ENCODE results near the gene LDLRAP1.
"Not testable (repeated sequence)": the region's sequence is repeated elsewhere in the genome, so short reads cannot be mapped to it uniquely, and the experiment has no call there.

Gene LDLRAP1, protein sequence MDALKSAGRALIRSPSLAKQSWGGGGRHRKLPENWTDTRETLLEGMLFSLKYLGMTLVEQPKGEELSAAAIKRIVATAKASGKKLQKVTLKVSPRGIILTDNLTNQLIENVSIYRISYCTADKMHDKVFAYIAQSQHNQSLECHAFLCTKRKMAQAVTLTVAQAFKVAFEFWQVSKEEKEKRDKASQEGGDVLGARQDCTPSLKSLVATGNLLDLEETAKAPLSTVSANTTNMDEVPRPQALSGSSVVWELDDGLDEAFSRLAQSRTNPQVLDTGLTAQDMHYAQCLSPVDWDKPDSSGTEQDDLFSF

DNA sequence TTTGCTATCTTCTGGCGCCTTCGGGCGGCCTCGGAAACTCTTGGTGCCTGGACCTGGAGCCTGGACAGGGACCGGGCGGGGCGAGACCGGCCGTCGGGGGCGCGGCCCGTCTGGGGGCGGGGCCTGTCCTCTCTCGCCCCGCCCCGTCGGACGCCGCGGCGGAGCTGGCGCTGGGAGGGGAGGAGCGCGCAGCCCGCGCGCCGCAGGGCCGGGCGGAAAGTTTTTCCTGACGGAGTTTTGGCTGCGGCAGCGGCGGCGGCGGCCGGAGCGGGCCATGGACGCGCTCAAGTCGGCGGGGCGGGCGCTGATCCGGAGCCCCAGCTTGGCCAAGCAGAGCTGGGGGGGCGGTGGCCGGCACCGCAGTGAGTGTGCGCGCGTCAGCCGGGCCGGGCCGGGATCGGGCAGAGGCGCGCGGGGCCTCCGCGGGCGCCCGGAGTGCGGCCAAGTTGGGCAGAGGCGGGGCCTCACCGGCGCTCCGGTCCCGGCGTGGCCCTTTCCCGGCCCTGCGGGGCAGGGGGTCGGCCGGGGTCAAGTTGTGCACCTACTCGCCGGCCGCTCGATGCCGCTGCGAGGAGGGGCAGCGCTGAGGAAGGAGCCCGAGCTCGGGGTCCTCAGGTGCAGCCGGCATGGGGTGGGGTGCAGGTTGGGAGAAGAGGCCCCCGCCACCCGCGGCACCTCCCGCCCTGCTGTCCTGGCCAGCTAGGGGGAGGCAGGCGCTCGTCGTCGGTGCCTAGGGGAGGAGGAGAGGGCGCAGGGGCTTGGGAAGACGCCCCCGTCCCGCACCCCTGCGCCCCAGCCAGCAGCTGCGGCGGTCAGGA is at the start of gene LDLRAP1:
Gene LDLRAP1, plus strand, starts transcription at position 182 of the 818 bp plus-strand sequence. Its CDS starts 93 bp downstream, at position 275.
- peak; percentile 76 for DNase-seq

DNA sequence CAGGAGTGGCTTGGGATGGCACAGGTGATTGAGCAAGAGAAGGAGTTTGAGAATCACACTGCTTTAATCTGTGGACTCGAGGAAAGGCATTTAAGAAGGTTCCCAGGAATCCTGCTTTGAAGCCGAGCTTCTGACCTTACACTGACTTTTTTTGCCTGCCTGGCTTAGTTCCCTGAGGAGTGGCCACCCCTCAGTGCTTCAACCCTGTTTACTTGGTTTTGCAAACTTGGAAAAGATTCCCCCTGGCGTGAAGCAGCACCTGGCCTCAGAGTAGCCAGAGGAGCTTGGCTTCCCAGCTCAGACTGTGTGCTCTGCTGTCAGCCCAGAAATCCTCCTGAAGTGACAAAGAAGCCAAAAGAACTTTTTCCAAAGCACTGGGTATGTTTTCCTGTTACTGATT is 48.5 kb upstream of the LDLRAP1 start:
- DNase-seq = no peak

DNA sequence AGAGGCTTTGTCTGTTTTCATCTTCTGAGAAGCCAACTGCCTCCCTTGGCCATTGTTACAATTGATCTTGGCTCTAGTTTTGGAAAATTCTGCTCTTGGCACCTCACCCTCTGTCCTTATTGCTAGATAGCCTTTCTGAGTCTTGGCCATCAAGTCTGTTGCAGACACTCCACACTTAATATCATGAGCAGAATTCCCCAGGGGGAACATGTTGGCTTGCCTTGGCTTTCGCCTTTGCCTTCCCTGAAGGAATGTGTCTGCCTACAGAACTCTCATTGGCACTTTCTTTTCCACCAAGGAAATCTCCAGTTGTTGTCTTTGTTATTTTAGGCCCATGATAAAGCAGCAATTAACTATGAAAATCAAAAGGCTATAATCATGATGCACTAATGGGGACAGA is 42.7 kb upstream of the LDLRAP1 start:
- no peak for DNase-seq

DNA sequence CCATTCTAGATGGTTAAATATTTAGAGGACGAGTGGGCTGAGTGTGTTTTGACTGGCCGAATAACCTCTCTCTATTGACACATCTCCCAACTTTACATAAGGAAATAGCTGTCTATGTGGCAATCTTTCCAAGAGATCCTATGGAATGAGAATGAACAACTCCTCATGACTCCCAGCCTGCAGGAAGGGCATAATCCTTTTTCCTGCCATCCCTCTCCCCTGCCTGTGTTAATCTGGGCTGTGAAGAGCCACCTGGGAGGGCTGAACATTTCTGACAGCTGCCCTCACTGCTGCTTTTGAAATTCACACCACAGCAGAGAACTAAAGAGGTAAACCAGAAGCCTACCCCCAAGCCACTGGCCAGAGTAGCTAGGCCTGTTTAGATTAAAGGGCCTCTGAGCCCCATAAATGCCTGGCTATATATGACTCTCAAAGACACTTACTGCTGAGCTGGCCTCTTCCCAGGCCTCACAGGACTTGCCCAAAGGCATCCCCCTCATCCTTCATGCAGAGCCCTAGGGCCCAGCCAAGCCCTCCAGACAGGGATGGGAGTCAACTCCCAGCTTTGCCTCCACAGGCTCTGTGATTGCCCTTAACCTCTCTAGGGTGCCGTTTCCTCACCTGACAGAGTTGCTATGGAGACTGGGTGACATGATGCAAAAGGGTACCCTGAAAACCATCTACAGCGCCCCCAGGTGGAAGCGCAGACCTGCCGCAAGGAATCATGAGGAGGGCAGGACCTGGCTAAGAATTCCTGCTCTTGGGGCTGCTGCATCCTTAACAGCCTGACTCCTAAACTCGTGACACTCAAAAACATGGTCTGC is 42.0 kb upstream of the LDLRAP1 start:
- DNase-seq = peak; percentile 43

DNA sequence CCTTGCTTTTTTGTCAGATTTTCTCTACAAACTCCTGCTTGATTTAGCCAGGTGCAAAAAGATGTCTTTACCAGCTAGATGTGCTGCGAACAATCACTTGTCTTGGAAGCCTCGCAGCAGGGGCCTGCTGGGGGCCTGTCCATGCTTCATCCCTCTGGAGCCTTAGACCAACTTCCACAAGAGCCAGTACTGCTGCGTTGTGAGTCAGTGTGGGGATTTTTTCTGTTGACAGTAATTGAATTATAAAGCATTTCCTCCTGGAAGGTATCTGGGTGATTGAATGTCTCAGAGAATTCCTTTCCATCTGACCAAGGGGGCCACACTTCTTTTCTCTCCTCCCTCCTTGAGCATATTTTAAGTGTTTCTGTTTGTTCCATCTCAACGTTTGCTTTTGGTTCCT is 40.4 kb upstream of the LDLRAP1 start:
- no peak for DNase-seq

DNA sequence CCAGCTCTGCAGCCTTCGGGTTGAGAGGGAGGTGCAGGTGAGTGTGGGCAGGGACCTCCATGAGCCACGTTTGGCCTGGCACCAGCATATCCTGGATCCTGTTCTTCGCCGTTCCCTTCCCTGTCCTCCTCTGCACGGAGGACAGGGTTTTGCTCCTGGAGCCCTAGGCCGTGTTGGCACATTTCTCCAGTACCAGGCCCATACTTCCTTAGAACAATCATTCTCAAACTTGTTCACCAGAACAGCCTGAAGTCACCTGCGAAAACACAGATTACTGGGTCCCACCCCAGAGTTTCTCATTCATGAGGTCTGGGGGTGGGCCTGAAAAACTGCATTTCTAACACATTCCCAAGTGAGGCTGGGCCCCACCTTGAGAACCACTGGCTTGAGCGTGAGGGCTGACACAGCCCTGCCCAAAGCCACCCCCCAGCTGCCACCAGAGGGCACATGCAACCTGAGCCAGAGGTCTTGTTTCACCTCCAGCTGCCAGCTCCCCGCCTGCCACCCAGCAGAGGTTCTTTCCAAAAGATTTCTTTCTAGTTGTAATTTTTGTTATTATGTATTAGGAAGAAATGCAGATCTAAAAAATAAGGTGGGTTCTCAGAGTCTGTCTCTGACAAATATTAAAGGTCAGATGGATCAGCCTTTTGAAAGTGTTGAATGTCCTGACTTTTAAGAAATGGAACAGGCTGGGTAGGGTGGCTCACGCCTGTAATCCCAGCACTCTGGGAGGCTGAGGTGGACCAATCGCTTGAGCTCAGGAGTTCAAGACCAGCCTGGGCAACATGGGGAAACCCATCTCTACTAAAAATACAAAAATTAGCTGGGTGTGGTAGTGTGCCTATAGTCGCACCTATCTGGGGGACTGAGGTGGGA is 39.6 kb upstream of the LDLRAP1 start:
- peak; percentile 72 for DNase-seq

DNA sequence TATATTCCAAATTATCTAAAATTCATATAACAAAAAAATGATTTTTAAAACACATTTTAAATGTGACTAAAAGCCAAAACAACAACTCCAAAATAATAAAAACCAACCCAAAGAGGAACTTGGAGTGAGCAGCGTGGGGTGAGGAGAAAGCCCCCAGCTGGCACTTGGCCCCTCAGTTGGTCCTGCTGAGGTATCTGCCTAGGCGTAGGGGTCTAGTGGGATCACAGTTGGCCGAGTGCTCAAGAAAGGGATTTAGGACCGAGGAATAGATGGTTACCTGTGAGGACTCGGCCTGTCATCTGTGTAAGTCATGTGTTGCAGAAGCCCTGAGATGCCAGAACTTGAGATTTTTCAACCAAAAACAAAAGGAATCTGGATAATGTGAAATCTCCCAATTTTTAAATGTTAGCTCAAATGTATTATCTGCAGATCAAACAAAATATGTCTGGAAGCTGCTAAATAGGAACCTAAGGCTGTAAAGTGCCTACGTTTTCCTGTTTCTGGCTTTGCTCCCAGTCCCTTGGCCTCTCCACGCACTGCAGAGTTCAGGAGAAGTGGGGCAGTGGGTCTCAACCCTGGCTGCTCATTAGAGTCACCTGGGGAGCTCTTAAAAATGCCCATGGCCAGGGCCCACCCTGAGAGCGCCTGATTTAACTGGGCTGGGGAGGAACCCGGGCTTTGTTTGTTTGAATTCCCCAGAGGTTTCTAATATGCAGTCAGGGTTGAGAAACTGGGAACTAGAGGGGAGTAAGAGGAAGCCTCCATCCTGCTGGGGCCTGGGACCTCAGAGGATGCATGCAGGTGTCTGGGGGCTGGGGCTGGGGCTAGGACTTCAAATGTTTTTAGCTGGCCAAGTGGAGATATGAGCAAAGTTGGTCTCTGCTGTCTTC is 38.5 kb upstream of the LDLRAP1 start:
- DNase-seq = no peak

DNA sequence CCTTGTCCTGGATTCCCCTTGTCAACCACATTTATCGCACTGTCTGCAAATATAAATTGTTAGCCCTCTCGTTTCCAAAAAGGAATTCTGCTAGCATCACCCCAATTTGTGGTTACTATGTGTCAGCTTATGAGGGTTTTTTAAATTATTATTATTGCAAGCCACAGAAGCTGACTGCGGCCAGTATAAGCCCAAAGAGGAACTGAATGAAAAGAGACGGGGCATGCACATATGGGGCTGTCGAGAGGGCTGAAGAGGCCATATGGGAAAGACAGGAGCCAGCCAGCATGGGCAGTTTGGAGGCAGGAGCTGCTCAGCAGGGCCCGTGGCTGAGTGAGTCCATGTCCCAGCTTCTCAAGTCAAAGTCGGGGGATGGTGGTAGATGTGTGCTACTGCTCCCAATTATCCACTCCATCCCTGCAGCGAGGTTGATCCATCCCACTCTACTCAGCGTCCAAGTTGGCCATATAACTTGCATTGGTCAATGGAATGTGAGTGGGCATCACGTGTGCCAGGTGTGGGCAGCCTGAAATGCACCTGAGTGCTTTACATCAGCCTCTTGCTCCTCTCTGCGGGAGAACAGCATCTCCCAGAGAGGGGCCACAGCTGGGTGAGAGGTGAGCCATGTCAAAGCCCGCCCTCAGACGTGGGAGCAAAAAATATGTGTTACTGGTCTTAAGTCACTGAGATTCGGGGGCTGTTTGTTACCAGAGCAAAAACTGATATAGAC is 37.6 kb upstream of the LDLRAP1 start:
- DNase-seq = no peak

DNA sequence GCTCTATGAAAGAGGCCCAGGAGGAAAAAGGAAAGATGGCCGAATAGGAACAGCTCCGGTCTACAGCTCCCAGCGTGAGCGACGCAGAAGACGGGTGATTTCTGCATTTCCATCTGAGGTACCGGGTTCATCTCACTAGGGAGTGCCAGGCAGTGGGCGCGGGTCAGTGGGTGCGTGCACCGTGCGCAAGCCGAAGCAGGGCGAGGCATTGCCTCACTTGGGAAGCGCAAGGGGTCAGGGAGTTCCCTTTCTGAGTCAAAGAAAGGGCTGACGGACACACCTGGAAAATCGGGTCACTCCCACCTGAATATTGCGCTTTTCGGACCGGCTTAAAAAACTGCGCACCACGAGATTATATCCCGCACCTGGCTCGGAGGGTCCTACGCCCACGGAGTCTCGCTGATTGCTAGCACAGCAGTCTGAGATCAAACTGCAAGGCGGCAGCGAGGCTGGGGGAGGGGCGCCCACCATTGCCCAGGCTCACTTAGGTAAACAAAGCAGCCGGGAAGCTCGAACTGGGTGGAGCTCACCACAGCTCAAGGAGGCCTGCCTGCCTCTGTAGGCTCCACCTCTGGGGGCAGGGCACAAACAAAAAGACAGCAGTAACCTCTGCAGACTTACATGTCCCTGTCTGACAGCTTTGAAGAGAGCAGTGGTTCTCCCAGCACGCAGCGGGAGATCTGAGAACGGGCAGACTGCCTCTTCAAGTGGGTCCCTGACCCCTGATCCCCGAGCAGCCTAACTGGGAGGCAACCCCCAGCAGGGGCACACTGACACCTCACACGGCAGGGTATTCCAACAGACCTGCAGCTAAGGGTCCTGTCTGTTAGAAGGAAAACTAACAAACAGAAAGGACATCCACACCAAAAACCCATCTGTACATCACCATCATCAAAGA is 36.6 kb upstream of the LDLRAP1 start:
- not testable (repeated sequence) for DNase-seq

DNA sequence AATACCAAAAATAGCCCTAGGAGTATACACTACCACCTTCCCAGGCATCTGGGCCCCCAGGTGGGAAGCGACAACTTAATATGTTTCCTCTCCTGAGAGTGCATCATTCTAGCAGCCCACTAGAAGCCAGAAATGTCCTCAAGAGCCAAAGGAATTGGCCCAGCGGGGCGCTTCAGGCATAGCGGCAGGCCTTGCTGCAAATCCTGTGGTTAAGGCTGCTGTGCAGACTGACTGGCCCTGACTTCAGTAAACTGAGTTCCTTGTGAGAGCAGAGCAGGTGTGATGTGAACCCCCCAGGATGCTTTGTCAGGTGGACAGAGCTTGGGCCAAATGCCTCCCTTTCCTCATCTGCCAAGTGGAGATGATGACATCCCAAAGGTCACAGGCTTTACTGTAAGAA is 29.7 kb upstream of the LDLRAP1 start:
- DNase-seq = no peak

DNA sequence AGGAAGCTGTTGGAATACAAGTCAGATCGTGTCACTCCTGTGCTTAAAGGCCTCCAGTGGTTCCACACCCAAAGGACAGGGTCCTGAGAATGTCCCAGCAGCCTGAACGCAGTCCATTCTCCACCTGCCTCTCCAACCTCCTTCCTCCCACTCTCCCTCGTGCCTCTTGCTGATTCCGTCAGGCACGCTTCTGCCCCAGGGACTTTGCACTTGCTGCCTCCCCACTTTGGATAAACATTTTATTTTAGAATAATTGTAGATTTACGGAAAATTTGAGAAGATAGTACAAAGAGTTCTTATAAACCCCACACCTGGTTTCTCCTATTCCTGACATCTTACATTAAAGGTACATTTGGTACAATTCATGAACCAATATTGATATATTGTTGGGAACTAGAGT is 28.4 kb upstream of the LDLRAP1 start:
- DNase-seq = no peak

DNA sequence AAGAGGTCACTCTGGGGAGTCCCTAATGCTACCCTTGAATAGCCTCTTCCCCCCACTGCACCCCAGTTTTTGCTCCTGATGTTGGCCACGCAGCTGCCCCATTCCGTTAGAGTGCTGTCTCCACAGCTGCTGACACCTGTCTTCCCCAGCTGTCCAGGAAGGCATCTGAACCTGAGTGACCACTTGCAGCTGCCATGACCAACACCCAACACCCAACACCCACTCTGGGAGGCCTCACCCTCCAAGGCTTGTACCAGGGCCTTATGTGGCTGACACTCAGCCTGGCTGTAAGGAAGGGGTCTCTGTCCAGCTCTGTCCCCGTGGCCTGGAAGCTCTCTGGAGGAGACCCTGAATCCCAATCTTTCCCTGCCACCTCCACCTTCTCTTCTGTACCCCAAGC is 26.7 kb upstream of the LDLRAP1 start:
- no peak for DNase-seq

DNA sequence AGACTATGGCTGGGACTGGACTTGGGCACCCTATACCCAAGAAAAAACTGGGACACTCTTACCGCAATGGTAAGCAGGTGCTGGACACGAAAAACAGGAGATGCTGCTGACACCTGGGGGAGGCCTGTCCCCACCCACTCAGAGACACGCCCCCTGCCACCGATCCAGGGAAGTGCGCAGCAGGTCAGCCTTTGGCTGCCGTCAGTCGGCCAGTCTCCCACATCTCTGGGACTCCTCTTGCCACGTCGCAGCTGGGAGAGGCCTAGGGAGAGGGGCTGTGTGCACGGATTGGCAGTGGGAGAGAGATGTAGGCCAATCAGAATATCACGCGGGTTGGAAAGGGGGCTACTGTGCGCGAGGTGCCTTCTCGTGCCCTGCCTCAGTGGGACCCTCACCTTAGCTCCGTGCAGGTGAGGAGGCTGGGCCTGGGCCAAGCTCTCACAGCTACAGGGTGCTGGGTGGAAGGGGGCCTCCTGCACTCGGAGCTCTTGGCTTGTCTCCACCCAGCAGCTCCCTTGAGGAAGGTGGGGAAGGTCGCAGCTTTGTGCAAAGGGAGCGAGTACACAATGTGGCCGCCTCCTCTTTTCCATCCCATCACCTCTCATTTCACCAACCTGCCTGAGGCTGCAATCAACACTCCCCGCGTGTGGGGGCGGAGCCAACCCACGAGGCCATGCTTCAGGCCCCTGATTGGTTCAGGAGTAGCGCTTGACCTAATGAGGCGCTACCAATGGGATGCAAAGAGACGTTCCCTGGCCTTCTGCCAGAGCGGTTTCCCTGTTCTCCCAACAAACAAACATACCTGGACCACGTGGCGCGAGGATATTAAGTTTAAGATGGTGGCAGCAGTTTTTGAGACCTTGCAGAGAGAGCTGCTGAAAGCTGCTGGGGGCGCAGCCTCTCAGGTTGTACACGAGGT is 25.7 kb upstream of the LDLRAP1 start:
- DNase-seq = no peak

DNA sequence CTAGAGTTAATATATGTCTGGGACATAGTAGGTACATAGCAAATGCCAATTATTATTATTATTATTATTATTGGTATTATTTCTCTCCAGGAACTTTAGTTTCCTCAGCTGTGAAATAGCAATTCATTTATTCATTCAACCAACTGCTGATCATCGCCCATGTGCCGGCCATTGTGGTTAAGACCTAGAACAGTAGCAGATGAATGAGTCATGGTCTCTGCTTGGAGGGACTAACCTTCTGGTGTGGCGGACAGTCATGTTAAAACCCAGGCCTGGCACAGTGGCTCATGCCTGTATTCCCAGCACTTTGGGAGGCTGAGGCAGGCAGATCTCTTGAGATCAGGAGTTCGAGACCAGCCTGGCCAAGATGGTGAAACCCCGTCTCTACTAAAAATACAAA is 23.8 kb upstream of the LDLRAP1 start:
- no peak for DNase-seq

DNA sequence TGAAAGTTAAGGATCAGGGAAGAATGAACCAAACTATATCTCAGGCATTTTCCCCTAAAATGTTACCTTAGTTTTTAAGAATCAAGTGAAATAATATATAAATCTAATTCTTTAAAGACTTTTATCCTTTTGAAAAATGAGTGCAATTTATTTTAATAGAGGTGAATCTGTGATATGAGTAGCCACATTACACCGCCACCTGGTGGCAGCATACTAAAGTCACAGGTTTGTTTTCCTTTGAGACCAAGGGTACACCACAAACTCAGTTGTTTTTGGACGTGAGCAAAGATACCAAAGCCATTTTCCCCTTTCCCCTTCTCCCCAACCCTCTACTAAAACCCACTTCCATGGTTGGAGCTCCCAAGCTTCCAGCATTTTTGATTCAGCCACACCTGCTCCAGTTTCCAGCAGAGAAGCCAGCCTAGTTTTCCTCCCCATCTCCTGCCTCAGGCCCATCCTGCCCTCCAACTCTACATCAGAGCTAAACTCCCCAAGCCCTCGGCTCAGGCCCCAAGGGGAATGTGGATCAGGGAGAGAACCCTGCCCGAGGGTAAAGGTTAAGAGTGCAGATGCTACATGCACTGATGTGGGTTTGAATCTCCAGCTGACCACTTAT is 22.9 kb upstream of the LDLRAP1 start:
- DNase-seq = peak; percentile 83

DNA sequence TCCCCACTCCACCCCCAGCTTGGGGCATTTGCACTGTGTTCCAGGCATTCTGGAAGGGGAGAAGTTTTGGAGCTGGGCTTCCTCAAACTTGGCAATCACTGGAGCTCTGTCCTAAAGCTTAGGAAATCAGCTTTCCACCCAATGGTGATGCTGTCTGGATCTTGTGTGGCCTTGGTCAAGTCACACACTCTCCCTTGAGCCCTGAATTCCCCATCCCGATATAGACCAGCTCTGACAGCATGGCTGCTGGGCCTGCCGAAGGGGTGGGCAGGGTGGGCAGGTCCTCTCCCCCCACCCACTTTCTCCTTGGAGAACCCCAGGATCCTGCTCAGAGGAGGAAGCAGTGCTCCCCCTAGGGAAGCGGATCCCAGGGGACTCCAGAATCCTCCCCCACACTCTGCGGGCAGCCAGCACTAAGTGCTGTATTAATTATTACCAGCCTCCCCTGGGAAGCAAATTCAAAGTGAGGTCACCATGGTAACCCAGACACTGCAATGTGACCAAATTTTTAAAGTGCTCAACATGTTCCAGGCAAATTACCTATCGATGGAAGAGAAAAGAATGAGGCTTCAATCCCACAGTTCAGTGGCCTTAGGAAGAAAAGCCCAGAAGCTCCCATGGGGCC is 21.3 kb upstream of the LDLRAP1 start:
- DNase-seq = no peak

DNA sequence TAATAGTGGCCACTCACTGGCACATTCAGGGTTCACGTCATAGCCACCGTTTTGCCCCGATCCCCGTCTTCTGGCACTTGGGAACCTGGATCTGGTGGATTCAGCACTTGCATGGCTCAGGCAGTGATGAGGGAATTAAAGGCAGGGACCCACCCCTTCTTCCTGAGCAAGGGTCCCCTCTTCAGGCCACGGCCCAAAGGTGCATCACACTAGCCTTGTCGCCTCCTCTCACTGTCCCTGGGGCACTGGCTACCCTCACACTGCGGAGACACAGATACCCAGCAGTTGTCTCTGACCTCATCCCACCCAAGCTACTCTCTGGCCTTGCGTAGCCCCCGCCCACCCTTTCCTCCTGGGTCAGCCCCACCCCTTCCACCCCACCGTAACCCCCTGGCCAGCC is 19.9 kb upstream of the LDLRAP1 start:
- no peak for DNase-seq
